Measurements from ENCODE around the gene MR1. TPM values are rescaled to one million over a fixed set of nuclear protein-coding genes. Genes with fewer than 3 reads are reported as not detected.

The MR1 gene
- total RNA-seq, 1 donor from 2014 or later = 0.99 TPM

GRCh38 chr1:181104790-181105133 lies 71.0 kb downstream of the MR1 start:
- Mint-ChIP-seq H3K4me3 (peak overlapping the region; percentile 94), H3K27ac (peak overlapping the region; percentile 90), H3K27me3 (peaks cover 13% of the 10 kb centered on the region), H3K36me3 (peaks cover 4% of the 10 kb centered on the region), H3K4me1 (ENCODE audit: unreplicated experiment) (peaks cover 63% of the 10 kb centered on the region), H3K9me3 (peaks cover 5% of the 10 kb centered on the region)
- TF ChIP-seq, protein P1, sequence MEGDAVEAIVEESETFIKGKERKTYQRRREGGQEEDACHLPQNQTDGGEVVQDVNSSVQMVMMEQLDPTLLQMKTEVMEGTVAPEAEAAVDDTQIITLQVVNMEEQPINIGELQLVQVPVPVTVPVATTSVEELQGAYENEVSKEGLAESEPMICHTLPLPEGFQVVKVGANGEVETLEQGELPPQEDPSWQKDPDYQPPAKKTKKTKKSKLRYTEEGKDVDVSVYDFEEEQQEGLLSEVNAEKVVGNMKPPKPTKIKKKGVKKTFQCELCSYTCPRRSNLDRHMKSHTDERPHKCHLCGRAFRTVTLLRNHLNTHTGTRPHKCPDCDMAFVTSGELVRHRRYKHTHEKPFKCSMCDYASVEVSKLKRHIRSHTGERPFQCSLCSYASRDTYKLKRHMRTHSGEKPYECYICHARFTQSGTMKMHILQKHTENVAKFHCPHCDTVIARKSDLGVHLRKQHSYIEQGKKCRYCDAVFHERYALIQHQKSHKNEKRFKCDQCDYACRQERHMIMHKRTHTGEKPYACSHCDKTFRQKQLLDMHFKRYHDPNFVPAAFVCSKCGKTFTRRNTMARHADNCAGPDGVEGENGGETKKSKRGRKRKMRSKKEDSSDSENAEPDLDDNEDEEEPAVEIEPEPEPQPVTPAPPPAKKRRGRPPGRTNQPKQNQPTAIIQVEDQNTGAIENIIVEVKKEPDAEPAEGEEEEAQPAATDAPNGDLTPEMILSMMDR (conservative IDR thresholded peaks at IDR 0.05) = peak; percentile 55
- peak; percentile 79 for DNase-seq (ENCODE audit: extremely low spot score, unreplicated experiment)

GRCh38 chr1:181105134-181106021 lies 71.6 kb downstream of the MR1 start:
- Mint-ChIP-seq H3K36me3 (peaks cover 4% of the 10 kb centered on the region), H3K4me3 (peak overlapping the region; percentile 94), H3K4me1 (ENCODE audit: unreplicated experiment) (peaks cover 61% of the 10 kb centered on the region), H3K27me3 (peaks cover 13% of the 10 kb centered on the region), H3K9me3 (peaks cover 5% of the 10 kb centered on the region), H3K27ac (peak overlapping the region; percentile 80)
- TF ChIP-seq, protein P1 (conservative IDR thresholded peaks at IDR 0.05) = no peak
- DNase-seq (ENCODE audit: extremely low spot score, unreplicated experiment) = peak; percentile 94

DNA sequence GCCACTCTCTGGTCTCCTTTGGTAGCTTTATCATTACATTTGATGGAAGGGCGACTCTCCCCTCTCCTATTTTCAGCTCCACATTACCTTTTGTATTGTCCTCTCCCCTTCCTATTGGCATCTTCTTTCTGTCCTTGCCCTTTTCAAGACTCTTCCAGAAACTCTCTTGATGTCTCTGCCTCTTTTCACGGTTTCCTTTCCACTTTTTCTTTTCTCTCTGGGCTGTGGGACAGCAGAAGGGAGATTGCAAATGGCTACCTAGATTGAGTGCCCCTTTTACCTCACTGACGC lies 72.2 kb downstream of the MR1 start:
- DNase-seq (ENCODE audit: extremely low spot score, unreplicated experiment) = no peak
- TF ChIP-seq, protein P1 (conservative IDR thresholded peaks at IDR 0.05) = no peak
- peaks cover 9% of the 10 kb centered on the region for H3K27me3 Mint-ChIP-seq
- peak overlapping the region; percentile 88 for H3K4me3 Mint-ChIP-seq
- no peaks in the 10 kb centered on the region for H3K36me3 Mint-ChIP-seq
- peaks cover 1% of the 10 kb centered on the region for H3K9me3 Mint-ChIP-seq
- H3K4me1 Mint-ChIP-seq (ENCODE audit: unreplicated experiment) = peaks cover 60% of the 10 kb centered on the region
- peak overlapping the region; percentile 80 for H3K27ac Mint-ChIP-seq

- Mint-ChIP-seq H3K27ac (peak overlapping the region; percentile 57), H3K4me1 (ENCODE audit: unreplicated experiment) (peaks cover 55% of the 10 kb centered on the region), H3K9me3 (no peaks in the 10 kb centered on the region), H3K36me3 (no peaks in the 10 kb centered on the region), H3K4me3 (peak overlapping the region; percentile 88), H3K27me3 (peaks cover 8% of the 10 kb centered on the region)
- TF ChIP-seq, protein P1 (conservative IDR thresholded peaks at IDR 0.05) = no peak
- DNase-seq (ENCODE audit: extremely low spot score, unreplicated experiment) = no peak
Measured at GRCh38 chr1:181106479-181106878, 72.7 kb downstream of the MR1 start.

DNA sequence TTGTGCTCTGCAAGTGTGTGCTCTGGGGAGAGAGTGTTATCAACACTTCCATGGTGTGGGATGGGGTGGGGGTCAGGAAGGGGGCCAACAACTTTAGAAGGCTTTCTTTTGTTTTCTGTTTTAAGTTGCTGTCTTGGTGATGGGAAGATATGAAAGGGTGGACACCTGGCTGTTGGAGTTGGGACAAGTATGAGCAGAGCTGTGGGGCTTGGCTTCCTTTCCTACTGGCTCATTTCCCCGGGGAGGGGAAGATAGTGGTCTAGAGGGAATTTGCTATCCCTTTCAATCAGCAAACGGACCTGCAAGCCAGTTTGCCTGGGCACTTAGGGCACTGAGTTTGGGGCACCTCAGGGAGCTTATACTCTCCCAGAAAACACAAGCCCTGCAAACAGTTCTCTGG lies 73.9 kb downstream of the MR1 start:
- no peaks in the 10 kb centered on the region for H3K36me3 Mint-ChIP-seq
- H3K4me1 Mint-ChIP-seq (ENCODE audit: unreplicated experiment) = peaks cover 55% of the 10 kb centered on the region
- no peak for DNase-seq (ENCODE audit: extremely low spot score, unreplicated experiment)
- no peak overlapping the region for H3K27ac Mint-ChIP-seq
- H3K9me3 Mint-ChIP-seq = peaks cover 4% of the 10 kb centered on the region
- peaks cover 11% of the 10 kb centered on the region for H3K27me3 Mint-ChIP-seq
- no peak overlapping the region for H3K4me3 Mint-ChIP-seq
- TF ChIP-seq, protein P1 (conservative IDR thresholded peaks at IDR 0.05) = no peak
